Measurements from ENCODE around the gene DPP10.

The DPP10 gene

GRCh38 chr2:115491186-115491793, 1048.8 kb downstream of the DPP10 start:
- no peak for DNase-seq

- DNase-seq, result no peak
These were observed 1062.9 kb downstream of the DPP10 start for GRCh38 chr2:115505331-115505730.

- DNase-seq, result no peak
These were observed 1078.3 kb downstream of the DPP10 start for GRCh38 chr2:115520727-115521126.

- no peak for DNase-seq
These were observed 1082.0 kb downstream of the DPP10 start for GRCh38 chr2:115524452-115524851.

GRCh38 chr2:115529627-115530026, 1087.2 kb downstream of the DPP10 start:
- no peak for DNase-seq

GRCh38 chr2:115533081-115533480, 1090.6 kb downstream of the DPP10 start:
- no peak for DNase-seq

- DNase-seq, result no peak
These were observed 1099.4 kb downstream of the DPP10 start for GRCh38 chr2:115541814-115542213.

- DNase-seq, result no peak
These were observed 1099.9 kb downstream of the DPP10 start for GRCh38 chr2:115542331-115542730.

GRCh38 chr2:115543024-115543423, 1100.6 kb downstream of the DPP10 start:
- no peak for DNase-seq

- DNase-seq, result no peak
These were observed 1101.0 kb downstream of the DPP10 start for GRCh38 chr2:115543461-115543860.

GRCh38 chr2:115549611-115550130, 1107.2 kb downstream of the DPP10 start:
- no peak for DNase-seq

GRCh38 chr2:115552726-115553125, 1110.3 kb downstream of the DPP10 start:
- DNase-seq, result no peak

- no peak for DNase-seq
These were observed 1111.7 kb downstream of the DPP10 start for GRCh38 chr2:115554153-115554552.

GRCh38 chr2:115558725-115559124, 1116.3 kb downstream of the DPP10 start:
- DNase-seq, result no peak

GRCh38 chr2:115560666-115561065, 1118.2 kb downstream of the DPP10 start:
- DNase-seq, result no peak

- DNase-seq, result no peak
These were observed 1126.2 kb downstream of the DPP10 start for GRCh38 chr2:115568643-115569042.

GRCh38 chr2:115569547-115569946, 1127.1 kb downstream of the DPP10 start:
- no peak for DNase-seq

- no peak for DNase-seq
These were observed 1130.3 kb downstream of the DPP10 start for GRCh38 chr2:115572746-115573145.

- DNase-seq, result no peak
These were observed 1131.3 kb downstream of the DPP10 start for GRCh38 chr2:115573756-115574155.

- DNase-seq, result no peak
These were observed 1132.2 kb downstream of the DPP10 start for GRCh38 chr2:115574667-115575066.

GRCh38 chr2:115580784-115581183, 1138.3 kb downstream of the DPP10 start:
- DNase-seq, result no peak

- DNase-seq, result no peak
These were observed 1142.1 kb downstream of the DPP10 start for GRCh38 chr2:115584507-115584906.

GRCh38 chr2:115596659-115597375, 1154.4 kb downstream of the DPP10 start:
- DNase-seq, result no peak

- DNase-seq, result no peak
These were observed 1160.8 kb downstream of the DPP10 start for GRCh38 chr2:115603285-115603684.

- DNase-seq, result no peak
These were observed 1163.9 kb downstream of the DPP10 start for GRCh38 chr2:115606350-115606749.

All from activated CD4-positive, alpha-beta T cell treated with anti-CD3 and anti-CD28 coated beads, Interleukin-10, Interleukin-2, amounts not matched to agents 100 ng/mL and 50 ng/mL, durations not matched to agents 16 hours and 8 hours (primary cell).